Muscle layer of colon (tissue), 2 donors: Measurements from ENCODE around the gene FAF2.

Source experiments
- H3K27ac ChIP-seq: one replicate; pipeline ENCODE4 v1.7.0; 2013; ENCODE audit warnings: low read depth, mild to moderate bottlenecking, low read length, moderate library complexity
- H3K27me3 ChIP-seq, 2 donors: one replicate each; pipeline ENCODE4 v1.7.0; 2013; ENCODE audit warnings: low read length in 2 of 2, mild to moderate bottlenecking in 2 of 2; ENCODE audit not compliant: insufficient read depth in 2 of 2, control insufficient read depth in 1 of 2
- H3K36me3 ChIP-seq: one replicate; pipeline ENCODE4 v1.7.0; 2013; ENCODE audit warnings: mild to moderate bottlenecking, low read length; ENCODE audit not compliant: insufficient read depth
- H3K4me1 ChIP-seq: one replicate; pipeline ENCODE4 v1.7.0; 2013; ENCODE audit warnings: mild to moderate bottlenecking, low read length; ENCODE audit not compliant: insufficient read depth
- H3K4me3 ChIP-seq, 2 donors: one replicate each; pipeline ENCODE4 v1.7.0; 2013; ENCODE audit warnings: low read length in 2 of 2, low read depth in 1 of 2, mild to moderate bottlenecking in 1 of 2, moderate library complexity in 1 of 2
- H3K9ac ChIP-seq: one replicate; pipeline ENCODE4 v1.7.0; 2013; ENCODE audit warnings: low read length
- H3K9me3 ChIP-seq: one replicate; pipeline ENCODE4 v1.7.0; 2013; ENCODE audit warnings: mild to moderate bottlenecking, low read length
- donor health status: abdominal sarcoma.
- donor health status: Adenocarcinoma of cecum.

FAF2 gene

GRCh38 chr5:176410486-176411180 lies 37.6 kb upstream of the FAF2 start:
- no peaks in the 10 kb centered on the region for H3K27me3 ChIP-seq
- H3K36me3 ChIP-seq = peaks cover 24% of the 10 kb centered on the region
- H3K9me3 ChIP-seq = no peaks in the 10 kb centered on the region
- H3K4me3 ChIP-seq = no peak overlapping the region
- peaks cover 28% of the 10 kb centered on the region for H3K4me1 ChIP-seq
- H3K27ac ChIP-seq = no peak overlapping the region
- no peak overlapping the region for H3K9ac ChIP-seq

GRCh38 chr5:176412517-176413254 lies 35.5 kb upstream of the FAF2 start:
- Histone ChIP-seq H3K27ac (no peak overlapping the region), H3K9me3 (no peaks in the 10 kb centered on the region), H3K36me3 (peaks cover 21% of the 10 kb centered on the region), H3K9ac (no peak overlapping the region), H3K4me1 (peaks cover 35% of the 10 kb centered on the region), H3K4me3 (no peak overlapping the region), H3K27me3 (no peaks in the 10 kb centered on the region)

GRCh38 chr5:176413255-176413565 lies 35.0 kb upstream of the FAF2 start:
- no peak overlapping the region for H3K4me3 ChIP-seq
- no peak overlapping the region for H3K27ac ChIP-seq
- H3K4me1 ChIP-seq = peaks cover 35% of the 10 kb centered on the region

GRCh38 chr5:176413709-176414191 lies 34.4 kb upstream of the FAF2 start:
- H3K9ac ChIP-seq = no peak overlapping the region
- H3K27me3 ChIP-seq = no peaks in the 10 kb centered on the region
- H3K4me3 ChIP-seq = no peak overlapping the region
- no peak overlapping the region for H3K27ac ChIP-seq
- H3K36me3 ChIP-seq = peaks cover 17% of the 10 kb centered on the region
- peaks cover 35% of the 10 kb centered on the region for H3K4me1 ChIP-seq
- no peaks in the 10 kb centered on the region for H3K9me3 ChIP-seq

More at GRCh38 chr5:176413255-176413565, 35.0 kb upstream of the FAF2 start:
- Histone ChIP-seq H3K9ac (no peak overlapping the region), H3K27me3 (no peaks in the 10 kb centered on the region), H3K36me3 (peaks cover 17% of the 10 kb centered on the region), H3K9me3 (no peaks in the 10 kb centered on the region)

GRCh38 chr5:176414704-176415103 lies 33.5 kb upstream of the FAF2 start:
- H3K4me1 ChIP-seq = peaks cover 35% of the 10 kb centered on the region
- H3K9ac ChIP-seq = no peak overlapping the region
- H3K27ac ChIP-seq = no peak overlapping the region

GRCh38 chr5:176415240-176415951 lies 32.8 kb upstream of the FAF2 start:
- peaks cover 35% of the 10 kb centered on the region for H3K4me1 ChIP-seq
- H3K9me3 ChIP-seq = no peaks in the 10 kb centered on the region
- H3K36me3 ChIP-seq = peaks cover 10% of the 10 kb centered on the region
- peak overlapping the region; percentile 86 for H3K9ac ChIP-seq
- H3K27ac ChIP-seq = peak overlapping the region; percentile 83
- peak overlapping the region; percentile 48 to 89 for H3K4me3 ChIP-seq
- no peaks in the 10 kb centered on the region for H3K27me3 ChIP-seq

More at GRCh38 chr5:176414704-176415103, 33.5 kb upstream of the FAF2 start:
- Histone ChIP-seq H3K36me3 (peaks cover 17% of the 10 kb centered on the region), H3K4me3 (peak overlapping the region; percentile 48 to 89), H3K9me3 (no peaks in the 10 kb centered on the region), H3K27me3 (no peaks in the 10 kb centered on the region)

GRCh38 chr5:176415952-176416924 lies 31.9 kb upstream of the FAF2 start, which contains the start of gene CLTB:
TSS of gene CLTB (minus strand) at chr5:176416539. CDS start at chr5:176416363, 176 bp downstream.
- H3K27me3 ChIP-seq = no peaks in the 10 kb centered on the region
- H3K4me3 ChIP-seq = peak within 1 kb of the TSS; percentile 48 to 89
- peaks cover 35% of the 10 kb centered on the region for H3K4me1 ChIP-seq
- peak within 1 kb of the TSS; percentile 86 for H3K9ac ChIP-seq
- H3K9me3 ChIP-seq = no peaks in the 10 kb centered on the region
- peak within 1 kb of the TSS; percentile 83 for H3K27ac ChIP-seq
- peaks cover 2% of the 10 kb centered on the region for H3K36me3 ChIP-seq

- H3K9ac ChIP-seq = peak overlapping the region; percentile 39
- peak overlapping the region in 1 of 2 donors; percentile 53 for H3K4me3 ChIP-seq
- no peaks in the 10 kb centered on the region for H3K27me3 ChIP-seq
- peaks cover 35% of the 10 kb centered on the region for H3K4me1 ChIP-seq
- H3K9me3 ChIP-seq = no peaks in the 10 kb centered on the region
- H3K36me3 ChIP-seq = no peaks in the 10 kb centered on the region
- H3K27ac ChIP-seq = peak overlapping the region; percentile 10
These were observed 31.2 kb upstream of the FAF2 start for GRCh38 chr5:176416965-176417364.

GRCh38 chr5:176418251-176418650 lies 29.9 kb upstream of the FAF2 start:
- H3K27ac ChIP-seq = no peak overlapping the region
- no peaks in the 10 kb centered on the region for H3K9me3 ChIP-seq
- H3K9ac ChIP-seq = no peak overlapping the region
- no peak overlapping the region for H3K4me3 ChIP-seq
- peaks cover 31% of the 10 kb centered on the region for H3K4me1 ChIP-seq
- no peaks in the 10 kb centered on the region for H3K27me3 ChIP-seq
- no peaks in the 10 kb centered on the region for H3K36me3 ChIP-seq

GRCh38 chr5:176420086-176420485 lies 28.1 kb upstream of the FAF2 start:
- Histone ChIP-seq H3K4me3 (no peak overlapping the region), H3K36me3 (no peaks in the 10 kb centered on the region), H3K27me3 (no peaks in the 10 kb centered on the region), H3K9ac (no peak overlapping the region), H3K4me1 (peaks cover 13% of the 10 kb centered on the region), H3K27ac (no peak overlapping the region), H3K9me3 (no peaks in the 10 kb centered on the region)
